GM10248 (cell line): ENCODE measurements around the gene DYNLL2.

Source experiments
- CTCF ChIA-PET: fragments of 300-600 bp; sonication (Branson Sonifier 250); formaldehyde crosslinking; extraction: SDS; loops from one replicate; lab custom pipeline; 2021; ENCODE audit warnings: antibody characterized with exemption; lab: Yijun Ruan, JAX
- POLR2A ChIA-PET: fragments of 350-650 bp; sonication (Branson Sonifier 250); formaldehyde crosslinking; extraction: SDS; loops from one replicate; lab custom pipeline; 2020; ENCODE audit warnings: antibody characterized with exemption; lab: Yijun Ruan, JAX
- DNase-seq: peaks from one replicate; pipeline ENCODE4 v3.0.0; 2012; ENCODE audit errors: extremely low spot score
- CTCF ChIP-seq: IDR thresholded peaks from 2 replicates; pipeline ENCODE4 v1.5.1; 2012; ENCODE audit warnings: mild to moderate bottlenecking, low read depth; ENCODE audit errors: extremely low read depth, missing control alignments, control extremely low read depth

Gene DYNLL2

GRCh38 chr17:58144801-58145200 lies 61.6 kb downstream of the DYNLL2 start:
- TF ChIP-seq CTCF = no peak
- CTCF ChIA-PET = no interaction called here
- POLR2A ChIA-PET = no interaction called here
- no peak for DNase-seq
